Esophagus muscularis mucosa (tissue), 4 donors: ENCODE results near the gene DHRS3. TPM values are rescaled to one million over a fixed set of nuclear protein-coding genes. Genes with fewer than 3 reads are reported as not detected.

Experiments used
- DNase-seq: peaks from one replicate; pipeline ENCODE4 v3.0.0-alpha.2; 2017; ENCODE audit errors: extremely low spot score
- H3K27ac ChIP-seq, 4 donors: fragments of 200-600 bp; sonication (generic); replicated peaks in 1 of 4; 1 replicate in 3 of 4; 2 replicates in 1 of 4; pipeline ENCODE4 v1.5.1; 2016 to 2019; ENCODE audit warnings: mild to moderate bottlenecking in 1 of 4
- H3K27me3 ChIP-seq, 4 donors: fragments of 200-600 bp; sonication (generic); one replicate each; pipeline versions ENCODE4 v1.5.1 to v1.6.0; 2016 to 2019
- H3K36me3 ChIP-seq, 4 donors: fragments of 200-600 bp; sonication (generic); one replicate each; pipeline ENCODE4 v1.5.1; 2016 to 2019
- H3K4me1 ChIP-seq, 4 donors: fragments of 200-600 bp; sonication (generic); one replicate each; pipeline ENCODE4 v1.5.1; 2016 to 2019
- H3K4me3 ChIP-seq, 4 donors: fragments of 200-600 bp; sonication (generic); 1 replicate in 2 of 4; 2 replicates in 2 of 4; pipeline ENCODE4 v1.5.1; 2016 to 2019; ENCODE audit warnings: mild to moderate bottlenecking in 4 of 4, moderate library complexity in 1 of 4
- H3K9me3 ChIP-seq, 4 donors: fragments of 200-600 bp; sonication (generic); 1 replicate in 3 of 4; 2 replicates in 1 of 4; pipeline ENCODE4 v1.5.1; 2016 to 2019
- CTCF ChIP-seq, 3 experiments: fragments of 200-600 bp in 2 of 3; fragments of 450-650 bp in 1 of 3; sonication (generic) in 2 of 3; IDR thresholded peaks; one replicate each; pipeline ENCODE4 v1.5.1; 2017 to 2019; ENCODE audit warnings: antibody characterized with exemption in 3 of 3, mild to moderate bottlenecking in 2 of 3, moderate library complexity in 1 of 3
- EP300 ChIP-seq: sonication (generic); formaldehyde crosslinking; IDR thresholded peaks from one replicate; pipeline ENCODE4 v1.6.1; 2017; ENCODE audit warnings: antibody characterized with exemption
- POLR2A ChIP-seq: fragments of 450-650 bp; IDR thresholded peaks from one replicate; pipeline ENCODE4 v1.6.1; 2017; ENCODE audit warnings: antibody characterized with exemption, moderate library complexity, mild to moderate bottlenecking, low read depth
- POLR2AphosphoS5 ChIP-seq, 2 donors: sonication (generic); formaldehyde crosslinking; IDR thresholded peaks; one replicate each; pipeline ENCODE4 v1.6.1; 2017; ENCODE audit warnings: antibody characterized with exemption in 2 of 2
- WGBS: methylation state at CpG from one replicate; pipeline ENCODE4 v1.1.5; 2018; 5-methylcytosine and 5-hydroxymethylcytosine counted together
- intact Hi-C: fragments of 100-400 bp; cut with DNase I; formaldehyde crosslinking; loops from one replicate; pipeline ENCODE4 v1.15.1; 2023
- total RNA-seq, 4 donors: library from RNA; depleted of rRNA; stranded (reverse); fragments of >200 nt; gene quantifications; one replicate each; pipeline versions ENCODE4 v1.1.0 to v1.2.1, GENCODE V29; 2016

The DHRS3 gene
- total RNA-seq, 4 donors from 2014 or later = 130 to 237 (median 200) TPM

DNA sequence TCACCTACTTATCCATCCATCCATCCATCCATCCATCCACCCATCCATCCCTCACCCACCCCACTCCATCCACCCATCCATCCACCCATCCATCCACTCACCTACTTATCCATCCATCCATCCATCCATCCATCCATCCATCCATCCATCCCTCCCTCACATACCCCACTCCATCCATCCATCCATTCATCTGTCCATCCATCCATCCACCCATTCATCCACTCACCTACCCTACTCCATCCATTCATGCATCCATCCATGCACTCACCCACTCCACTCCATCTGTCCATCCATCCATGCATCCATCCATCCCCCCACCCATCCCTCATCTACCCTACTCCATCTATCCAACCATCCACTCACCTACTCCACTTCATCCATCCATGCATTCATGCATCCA is 34.5 kb downstream of the DHRS3 start:
- no peak overlapping the region for H3K4me3 ChIP-seq
- H3K36me3 ChIP-seq = peaks cover 13 to 63% (median 36%) of the 10 kb centered on the region in 4 donors
- TF ChIP-seq EP300 = no peak
- TF ChIP-seq POLR2AphosphoS5 (IDR thresholded peaks at IDR 0.05) = no peak
- TF ChIP-seq POLR2A = no peak
- H3K27me3 ChIP-seq = no peaks in the 10 kb centered on the region
- no peak overlapping the region for H3K27ac ChIP-seq
- no peak for DNase-seq
- H3K4me1 ChIP-seq = peaks cover 20 to 72% (median 54%) of the 10 kb centered on the region in 4 donors
- intact Hi-C loops = no loop called here
- no peaks in the 10 kb centered on the region for H3K9me3 ChIP-seq

GRCh38 chr1:12582649-12583048 is 35.4 kb downstream of the DHRS3 start:
- no peak overlapping the region for H3K27ac ChIP-seq
- DNase-seq = no peak
- no peaks in the 10 kb centered on the region for H3K9me3 ChIP-seq
- intact Hi-C loops = no loop called here
- no peaks in the 10 kb centered on the region for H3K27me3 ChIP-seq
- peaks cover 22 to 65% (median 42%) of the 10 kb centered on the region in 4 donors for H3K36me3 ChIP-seq
- 88% methylated on average over 4 of the region's 4 CpGs for WGBS
- no peak for TF ChIP-seq EP300
- no peak for TF ChIP-seq CTCF (IDR thresholded peaks at IDR 0.05)
- TF ChIP-seq POLR2AphosphoS5 (IDR thresholded peaks at IDR 0.05) = no peak
- TF ChIP-seq POLR2A = no peak
- H3K4me3 ChIP-seq = no peak overlapping the region
- H3K4me1 ChIP-seq = peaks cover 20 to 64% (median 50%) of the 10 kb centered on the region in 4 donors

DNA sequence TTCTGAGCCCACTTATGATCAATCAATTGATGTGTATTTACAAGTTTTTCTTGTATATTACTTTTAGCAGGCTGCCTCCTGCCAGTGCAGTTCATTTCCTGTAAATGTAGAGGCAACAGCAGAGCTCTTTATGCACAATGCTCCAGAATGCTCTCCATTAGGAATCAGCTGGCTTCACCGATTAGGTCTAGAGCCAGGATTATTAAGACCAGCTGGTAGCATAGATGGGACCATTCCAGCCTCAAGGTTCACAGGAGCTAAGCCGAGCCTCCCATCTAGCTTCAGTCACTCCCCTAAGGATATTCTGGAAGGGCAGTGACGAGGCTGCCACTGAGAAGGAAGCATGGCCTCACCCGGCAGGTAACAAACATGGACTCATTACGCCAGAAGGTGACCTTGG is 36.8 kb downstream of the DHRS3 start:
- peak overlapping the region; percentile 33 to 60 (median 48) for H3K27ac ChIP-seq
- no peaks in the 10 kb centered on the region for H3K27me3 ChIP-seq
- no peak for DNase-seq
- no peaks in the 10 kb centered on the region for H3K9me3 ChIP-seq
- peaks cover 35 to 71% (median 56%) of the 10 kb centered on the region in 4 donors for H3K36me3 ChIP-seq
- TF ChIP-seq POLR2A (no peak), EP300 (no peak), POLR2AphosphoS5 (IDR thresholded peaks at IDR 0.05) (no peak), CTCF (IDR thresholded peaks at IDR 0.05) (no peak)
- intact Hi-C loops = no loop called here
- H3K4me1 ChIP-seq = peaks cover 18 to 49% (median 41%) of the 10 kb centered on the region in 4 donors
- H3K4me3 ChIP-seq = no peak overlapping the region
- 85% methylated on average over 4 of the region's 5 CpGs for WGBS

DNA sequence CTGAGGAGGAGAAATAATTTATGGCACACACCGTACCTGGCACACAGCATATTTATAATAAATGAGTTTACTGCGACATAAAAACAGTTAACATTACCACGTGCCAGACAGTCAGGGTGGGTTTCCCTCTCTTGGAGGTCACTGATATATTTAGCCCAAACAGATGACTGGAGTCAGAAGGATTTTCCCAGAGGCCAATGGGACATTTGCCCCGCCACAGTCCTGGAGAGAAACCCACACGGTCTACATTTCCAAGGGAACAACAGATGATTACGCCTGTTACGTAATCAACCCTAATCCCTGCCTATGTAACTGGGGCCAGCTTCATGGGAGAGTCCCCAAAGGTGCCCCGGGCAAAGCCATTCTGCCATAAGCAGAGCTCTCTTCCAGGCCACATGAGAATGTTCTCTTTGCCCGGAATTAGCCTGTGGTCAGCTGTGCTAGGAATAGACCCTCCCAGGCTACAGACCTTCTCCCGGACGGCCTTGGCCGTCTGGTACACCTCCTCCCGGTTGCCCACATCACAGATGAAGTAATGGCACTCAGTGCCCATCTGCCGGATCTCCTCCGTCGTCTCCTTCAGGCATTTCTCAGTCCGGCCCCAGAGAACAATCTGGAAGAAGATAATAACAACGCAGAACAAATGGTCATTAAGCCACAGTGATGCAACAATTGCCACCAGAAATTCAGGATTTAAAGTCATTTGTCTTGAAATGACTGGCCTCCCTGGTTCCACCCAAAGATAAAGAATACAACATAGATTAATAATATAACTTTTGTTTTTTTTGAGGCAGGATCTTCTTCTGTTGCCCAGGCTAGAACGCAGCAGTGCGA is 37.7 kb downstream of the DHRS3 start:
- no peaks in the 10 kb centered on the region for H3K9me3 ChIP-seq
- WGBS = 67% methylated on average over 13 of the region's 20 CpGs
- intact Hi-C loops = no loop called here
- H3K4me3 ChIP-seq = no peak overlapping the region
- peaks cover 10 to 40% (median 32%) of the 10 kb centered on the region in 4 donors for H3K4me1 ChIP-seq
- no peak for DNase-seq
- H3K27ac ChIP-seq = peak overlapping the region; percentile 33 to 60 (median 48)
- H3K36me3 ChIP-seq = peaks cover 37 to 78% (median 64%) of the 10 kb centered on the region in 4 donors
- H3K27me3 ChIP-seq = no peaks in the 10 kb centered on the region
- TF ChIP-seq POLR2AphosphoS5 (IDR thresholded peaks at IDR 0.05) = peak; percentile 15 to 18
- TF ChIP-seq CTCF (IDR thresholded peaks at IDR 0.05) = no peak

DNA sequence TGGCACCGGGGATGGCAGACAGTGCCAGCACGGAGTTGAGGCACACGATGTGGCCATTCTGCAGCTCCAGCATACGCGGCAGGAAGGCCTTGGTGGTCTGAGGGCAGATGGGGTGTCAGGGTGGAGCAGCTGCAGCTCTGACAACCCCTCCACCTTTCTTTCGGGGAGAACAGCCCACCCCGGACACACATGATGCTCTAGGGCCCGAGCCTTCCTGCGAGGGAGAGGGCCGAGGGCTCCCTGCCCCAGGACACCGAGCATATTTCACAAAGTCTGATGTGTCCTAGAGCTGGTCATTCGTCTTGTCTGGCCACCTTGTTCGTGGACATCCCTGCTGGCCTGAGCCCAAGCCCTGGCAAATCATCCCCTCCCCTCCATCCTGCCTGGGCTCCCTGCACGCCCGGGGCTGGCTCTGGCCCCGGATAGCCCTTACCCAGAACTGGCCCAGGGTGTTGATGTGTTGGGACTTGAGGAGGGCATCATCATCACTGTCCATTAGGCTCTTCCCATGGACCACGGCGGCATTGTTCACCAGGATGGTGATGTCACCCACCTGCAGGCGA is 39.1 kb downstream of the DHRS3 start:
- WGBS = 86% methylated on average over 16 of the region's 19 CpGs
- peaks cover 51 to 83% (median 73%) of the 10 kb centered on the region in 4 donors for H3K36me3 ChIP-seq
- no peaks in the 10 kb centered on the region for H3K27me3 ChIP-seq
- intact Hi-C loops = no loop called here
- H3K27ac ChIP-seq = peak overlapping the region in 1 of 4 donors; percentile 26
- no peaks in the 10 kb centered on the region for H3K9me3 ChIP-seq
- peaks cover 14 to 33% (median 30%) of the 10 kb centered on the region in 4 donors for H3K4me1 ChIP-seq
- H3K4me3 ChIP-seq = no peak overlapping the region
- no peak for TF ChIP-seq EP300
- TF ChIP-seq CTCF (IDR thresholded peaks at IDR 0.05) = no peak
- TF ChIP-seq POLR2A = no peak
- peak in 1 of 2 donors; percentile 18 for TF ChIP-seq POLR2AphosphoS5 (IDR thresholded peaks at IDR 0.05)
- DNase-seq = no peak
